DOHH2 (cell line): Measurements from ENCODE around the gene COL23A1.

ENCODE experiments used
- H3F3A ChIP-seq: fragments of 200-600 bp; sonication (generic), shearing (Covaris generic); 2 replicates; pipeline ENCODE4 v1.6.0; 2016; ENCODE audit warnings: antibody characterized with exemption, mild to moderate bottlenecking; ENCODE audit not compliant: control insufficient read depth, insufficient read depth
- H3K27ac ChIP-seq: fragments of 200-600 bp; sonication (generic); 2 replicates; pipeline ENCODE4 v1.5.1; 2014; ENCODE audit warnings: low read depth, mild to moderate bottlenecking, low read length, moderate library complexity
- H3K27me3 ChIP-seq: fragments of 200-600 bp; sonication (generic); 2 replicates; pipeline ENCODE4 v1.6.1; 2014; ENCODE audit warnings: mild to moderate bottlenecking, low read length, mixed read lengths; ENCODE audit not compliant: control insufficient read depth
- H3K36me3 ChIP-seq: fragments of 200-600 bp; sonication (generic); 2 replicates; pipeline ENCODE4 v1.6.1; 2014; ENCODE audit warnings: mild to moderate bottlenecking, low read length, moderate library complexity, mixed read lengths; ENCODE audit not compliant: control insufficient read depth
- H3K4me1 ChIP-seq: fragments of 200-600 bp; sonication (generic); 2 replicates; pipeline ENCODE4 v1.6.1; 2014; ENCODE audit warnings: mild to moderate bottlenecking, low read length, mixed read lengths; ENCODE audit not compliant: control insufficient read depth
- H3K4me2 ChIP-seq: fragments of 200-600 bp; sonication (generic); 2 replicates; pipeline ENCODE4 v1.6.0; 2014; ENCODE audit warnings: mild to moderate bottlenecking, low read length, moderate library complexity
- H3K4me3 ChIP-seq: fragments of 200-600 bp; sonication (generic); 2 replicates; pipeline ENCODE4 v1.5.1; 2014; ENCODE audit warnings: mild to moderate bottlenecking, low read length, mixed read lengths
- H3K79me2 ChIP-seq: fragments of 200-600 bp; sonication (generic); 2 replicates; pipeline ENCODE4 v1.6.1; 2014; ENCODE audit warnings: mild to moderate bottlenecking, low read length, mixed read lengths; ENCODE audit not compliant: control insufficient read depth
- H3K9me2 ChIP-seq: fragments of 200-600 bp; sonication (generic); replicated peaks from 2 replicates; pipeline ENCODE4 v1.6.1; 2014; ENCODE audit warnings: mild to moderate bottlenecking, low read length, mixed read lengths; ENCODE audit not compliant: control insufficient read depth
- H3K9me3 ChIP-seq: fragments of 200-600 bp; sonication (generic); 2 replicates; pipeline ENCODE4 v1.6.1; 2014; ENCODE audit warnings: antibody characterized with exemption, low read length, mixed read lengths; ENCODE audit not compliant: control insufficient read depth, insufficient read depth
- H4K20me1 ChIP-seq: fragments of 200-600 bp; sonication (generic); 2 replicates; pipeline ENCODE4 v1.6.0; 2014; ENCODE audit warnings: low read depth, mild to moderate bottlenecking, antibody characterized with exemption, low read length, moderate library complexity; ENCODE audit not compliant: control insufficient read depth, insufficient read depth
- EZH2phosphoT487 ChIP-seq: fragments of 200-600 bp; sonication (generic); IDR thresholded peaks from 2 replicates; pipeline ENCODE4 v1.6.1; 2017; ENCODE audit warnings: borderline replicate concordance, mild to moderate bottlenecking, antibody characterized with exemption, low read length, moderate library complexity, mixed read lengths
- TF ChIP-seq, protein P1 (sequence below): fragments of 200-600 bp; sonication (generic); IDR thresholded peaks from one replicate; pipeline ENCODE4 v1.5.1; 2014; ENCODE audit warnings: antibody characterized with exemption, mild to moderate bottlenecking, low read depth, low read length; ENCODE audit not compliant: poor library complexity, severe bottlenecking

Gene COL23A1

DNA sequence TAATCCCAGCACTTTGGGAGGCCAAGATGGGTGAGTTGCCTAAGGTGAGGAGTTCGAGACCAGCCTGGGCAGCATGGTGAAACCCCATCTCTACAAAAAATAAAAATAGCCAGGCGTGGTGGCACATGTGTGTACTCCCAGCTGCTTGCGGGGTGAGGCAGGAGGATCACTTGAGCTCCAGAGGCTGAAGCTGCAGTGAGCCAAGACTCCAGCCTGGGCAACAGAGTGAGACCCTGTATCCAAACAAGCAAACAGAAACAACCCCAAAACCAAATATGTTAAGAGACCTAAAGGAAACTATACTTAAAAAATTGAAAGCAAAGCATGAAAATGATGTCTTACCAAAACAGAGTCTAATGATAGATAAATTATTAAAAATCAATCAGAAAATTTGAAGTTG lies 373.4 kb downstream of the COL23A1 start:
- Histone ChIP-seq H3K4me3 (no peak overlapping the region), H4K20me1 (peaks cover 11% of the 10 kb centered on the region; the same call in 1 of the 2 replicates), H3K36me3 (peaks cover 81% of the 10 kb centered on the region), H3K27ac (no peak overlapping the region), H3K4me1 (peaks cover 6% of the 10 kb centered on the region), H3K9me3 (no peaks in the 10 kb centered on the region), H3K4me2 (no peak overlapping the region), H3K27me3 (no peaks in the 10 kb centered on the region), H3K79me2 (peaks cover 2% of the 10 kb centered on the region; the same call in 1 of the 2 replicates), H3K9me2 (no peaks in the 10 kb centered on the region), H3F3A (peaks cover 68% of the 10 kb centered on the region)
- TF ChIP-seq EZH2phosphoT487, result no peak
- TF ChIP-seq, protein P1, sequence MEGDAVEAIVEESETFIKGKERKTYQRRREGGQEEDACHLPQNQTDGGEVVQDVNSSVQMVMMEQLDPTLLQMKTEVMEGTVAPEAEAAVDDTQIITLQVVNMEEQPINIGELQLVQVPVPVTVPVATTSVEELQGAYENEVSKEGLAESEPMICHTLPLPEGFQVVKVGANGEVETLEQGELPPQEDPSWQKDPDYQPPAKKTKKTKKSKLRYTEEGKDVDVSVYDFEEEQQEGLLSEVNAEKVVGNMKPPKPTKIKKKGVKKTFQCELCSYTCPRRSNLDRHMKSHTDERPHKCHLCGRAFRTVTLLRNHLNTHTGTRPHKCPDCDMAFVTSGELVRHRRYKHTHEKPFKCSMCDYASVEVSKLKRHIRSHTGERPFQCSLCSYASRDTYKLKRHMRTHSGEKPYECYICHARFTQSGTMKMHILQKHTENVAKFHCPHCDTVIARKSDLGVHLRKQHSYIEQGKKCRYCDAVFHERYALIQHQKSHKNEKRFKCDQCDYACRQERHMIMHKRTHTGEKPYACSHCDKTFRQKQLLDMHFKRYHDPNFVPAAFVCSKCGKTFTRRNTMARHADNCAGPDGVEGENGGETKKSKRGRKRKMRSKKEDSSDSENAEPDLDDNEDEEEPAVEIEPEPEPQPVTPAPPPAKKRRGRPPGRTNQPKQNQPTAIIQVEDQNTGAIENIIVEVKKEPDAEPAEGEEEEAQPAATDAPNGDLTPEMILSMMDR, result no peak

DNA sequence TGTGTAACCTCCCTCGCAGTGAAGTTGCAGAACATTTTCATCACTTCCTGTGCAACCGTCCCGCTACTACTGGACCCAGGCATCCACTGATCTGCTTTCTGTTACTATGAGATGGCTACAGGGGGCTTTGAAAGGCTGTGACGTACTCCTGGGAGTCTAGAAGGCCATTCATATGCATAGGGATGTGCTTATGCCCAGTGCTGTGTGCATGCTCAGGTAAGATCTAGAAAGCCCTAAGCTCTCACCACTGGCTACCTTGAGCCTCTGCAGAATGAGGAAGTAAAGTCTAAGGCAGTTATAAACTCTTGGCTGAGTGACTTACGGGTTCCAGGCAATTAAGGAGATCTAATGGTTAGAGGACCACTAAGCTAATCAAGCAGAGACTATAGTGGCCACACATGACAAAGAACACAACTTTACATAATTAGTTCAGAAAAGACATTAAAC lies 374.1 kb downstream of the COL23A1 start:
- peaks cover 6% of the 10 kb centered on the region for H3K4me1 ChIP-seq
- peaks cover 68% of the 10 kb centered on the region for H3F3A ChIP-seq
- H3K4me3 ChIP-seq, result no peak overlapping the region
- H3K4me2 ChIP-seq, result no peak overlapping the region
- H3K9me3 ChIP-seq, result no peaks in the 10 kb centered on the region
- TF ChIP-seq, protein P1, result no peak
- TF ChIP-seq EZH2phosphoT487, result no peak
- no peak overlapping the region for H3K27ac ChIP-seq
- no peaks in the 10 kb centered on the region for H3K27me3 ChIP-seq
- H3K9me2 ChIP-seq, result no peaks in the 10 kb centered on the region
- peaks cover 8% of the 10 kb centered on the region; the same call in 1 of the 2 replicates for H4K20me1 ChIP-seq
- peaks cover 81% of the 10 kb centered on the region for H3K36me3 ChIP-seq
- H3K79me2 ChIP-seq, result 0 out of 2 replicates have a peak, but pooled peaks cover 2% of the 10 kb centered on the region

DNA sequence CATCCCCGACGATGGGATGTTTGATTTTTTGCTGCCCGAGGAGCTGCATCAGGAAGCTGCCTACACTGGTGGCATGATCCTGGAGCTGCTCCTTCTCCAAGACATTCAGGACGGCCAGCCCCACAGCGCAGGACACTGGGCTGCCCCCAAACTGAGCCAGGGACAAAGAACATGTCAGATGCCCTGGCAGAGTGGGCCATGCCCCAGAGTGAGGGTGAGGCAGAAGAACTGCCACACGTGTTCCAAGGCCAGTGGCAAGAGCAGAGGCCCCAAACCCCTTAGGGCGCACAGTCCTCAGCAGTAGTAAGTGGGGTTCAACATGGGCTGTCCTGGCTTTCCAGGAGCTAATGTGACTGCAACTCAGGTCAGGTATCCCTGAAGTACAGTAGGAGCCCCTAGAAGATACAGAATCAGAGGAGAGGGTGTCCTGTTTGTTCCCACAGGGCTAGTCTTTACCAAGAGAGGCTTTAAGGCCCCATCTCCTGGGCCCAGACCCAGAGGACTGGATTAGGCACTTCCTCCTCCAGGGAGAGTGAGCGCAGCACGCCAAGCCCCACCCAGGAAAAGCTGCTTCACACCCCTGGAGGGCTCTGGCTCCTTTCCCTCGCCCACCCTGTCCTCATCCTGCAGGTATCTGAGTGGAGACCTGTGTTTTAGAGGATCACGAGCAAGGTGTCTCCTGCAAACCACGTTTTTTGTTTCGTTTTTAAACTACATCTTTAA lies 374.8 kb downstream of the COL23A1 start:
- Histone ChIP-seq H3K79me2 (0 out of 2 replicates have a peak, but pooled peaks cover 2% of the 10 kb centered on the region), H3F3A (peaks cover 69% of the 10 kb centered on the region), H4K20me1 (peaks cover 8% of the 10 kb centered on the region; the same call in 1 of the 2 replicates), H3K9me3 (no peaks in the 10 kb centered on the region), H3K36me3 (peaks cover 81% of the 10 kb centered on the region), H3K4me3 (no peak overlapping the region), H3K9me2 (no peaks in the 10 kb centered on the region), H3K27ac (no peak overlapping the region), H3K4me2 (no peak overlapping the region), H3K27me3 (no peaks in the 10 kb centered on the region), H3K4me1 (peaks cover 6% of the 10 kb centered on the region)
- TF ChIP-seq, protein P1, result no peak
- TF ChIP-seq EZH2phosphoT487, result no peak
